HCT116 (cell line): ENCODE measurements around the gene ABHD2. TPM values are rescaled to one million over a fixed set of nuclear protein-coding genes. Genes with fewer than 3 reads are reported as not detected.

ENCODE experiments used
- ATAC-seq: fragments of 200-7000 bp; cut with Tn5 transposase; 2 replicates; pipeline ENCODE4 v1.9.1; 2020; ENCODE audit warnings: mild to moderate bottlenecking, moderate library complexity
- BruUV-seq: library from RNA; stranded (reverse); fragments of 400-500 nt; replicated peaks from 2 replicates; lab custom pipeline; 2021; lab: Mats Ljungman, UMichigan
- CTCF ChIA-PET: fragments of 300-600 bp; sonication (Branson Sonifier 250); formaldehyde crosslinking; loops from one replicate; lab custom pipeline; 2021; ENCODE audit warnings: antibody characterized with exemption; lab: Charles Lee
- POLR2A ChIA-PET: fragments of 300-600, 350-600 bp; sonication (Branson Sonifier 250); formaldehyde crosslinking; loops from one replicate; lab custom pipeline; 2021; ENCODE audit warnings: antibody characterized with exemption; lab: Charles Lee
- RAD21 ChIA-PET, 2 experiments: fragments of 300-600 bp; sonication (Branson Sonifier 250); formaldehyde crosslinking; loops; one replicate each; lab custom pipeline; 2023; ENCODE audit warnings: low total read pairs in 2 of 2; ENCODE audit not compliant: uncharacterized antibody in 2 of 2, unreplicated experiment in 2 of 2, low non-redundant PET in 1 of 2; lab: Charles Lee
- DNase-seq: peaks from one replicate; pipeline ENCODE4 v3.0.0-alpha.2; 2010; ENCODE audit warnings: low read depth, low spot score
- H2AFZ ChIP-seq: fragments of 200-600 bp; shearing (Covaris generic), sonication (generic); 2 replicates; pipeline ENCODE4 v1.6.1; 2017; ENCODE audit warnings: low read depth, mixed run types, mixed read lengths, antibody characterized with exemption, low read length; ENCODE audit not compliant: poor library complexity, severe bottlenecking
- H3K27ac ChIP-seq: 2 replicates; pipeline ENCODE4 v1.5.1; 2012; ENCODE audit warnings: low read depth, low read length
- H3K27me3 ChIP-seq: fragments of 200-600 bp; sonication (generic); 2 replicates; pipeline ENCODE4 v1.6.1; 2016; ENCODE audit warnings: mixed run types, low read length, mixed read lengths; ENCODE audit not compliant: insufficient read depth
- H3K36me3 ChIP-seq, 2 experiments: fragments of 200-500 bp in 1 of 2; fragments of 200-600 bp in 1 of 2; sonication (Bioruptor generic) in 1 of 2; sonication (generic) in 1 of 2; 2 replicates each; pipeline versions ENCODE4 v1.5.1 to v1.6.1; 2014 to 2016; ENCODE audit warnings: low read length in 2 of 2, inconsistent platforms in 1 of 2, mixed read lengths in 1 of 2, mixed run types in 1 of 2; ENCODE audit not compliant: insufficient read depth in 2 of 2, control insufficient read depth in 1 of 2
- H3K4me1 ChIP-seq, 2 experiments: fragments of 200-600 bp in 1 of 2; sonication (generic) in 1 of 2; 2 replicates each; pipeline versions ENCODE4 v1.5.1 to v1.6.1; 2012 to 2017; ENCODE audit warnings: low read length in 2 of 2, inconsistent platforms in 1 of 2, mild to moderate bottlenecking in 1 of 2, mixed read lengths in 1 of 2, mixed run types in 1 of 2, moderate library complexity in 1 of 2; ENCODE audit not compliant: insufficient read depth in 2 of 2, control insufficient read depth in 1 of 2
- H3K4me2 ChIP-seq: fragments of 200-600 bp; sonication (generic); 2 replicates; pipeline ENCODE4 v1.6.1; 2017; ENCODE audit warnings: mixed run types, low read length, mixed read lengths
- H3K4me3 ChIP-seq, 2 experiments: fragments of 200-600 bp in 1 of 2; sonication (generic) in 1 of 2; replicated peaks in 1 of 2; 2 replicates each; pipeline ENCODE4 v1.5.1; 2011 to 2016; ENCODE audit warnings: low read length in 2 of 2, control low read depth in 1 of 2, low read depth in 1 of 2, mild to moderate bottlenecking in 1 of 2, mixed read lengths in 1 of 2, mixed run types in 1 of 2
- H3K79me2 ChIP-seq: fragments of 200-600 bp; sonication (generic); 2 replicates; pipeline ENCODE4 v1.6.1; 2017; ENCODE audit warnings: mild to moderate bottlenecking, mixed run types, low read length, moderate library complexity, mixed read lengths; ENCODE audit not compliant: insufficient read depth
- H3K9ac ChIP-seq: fragments of 200-600 bp; sonication (generic); 2 replicates; pipeline ENCODE4 v1.6.1; 2016; ENCODE audit warnings: low read length, mixed read lengths
- H3K9me2 ChIP-seq: fragments of 200-600 bp; sonication (generic), shearing (Covaris generic); 2 replicates; pipeline ENCODE4 v1.6.1; 2017; ENCODE audit warnings: mixed run types, mild to moderate bottlenecking, moderate library complexity; ENCODE audit not compliant: insufficient read depth
- H3K9me3 ChIP-seq, 2 experiments: fragments of 200-500 bp in 1 of 2; fragments of 200-600 bp in 1 of 2; sonication (Bioruptor generic) in 1 of 2; sonication (generic) in 1 of 2; 2 replicates each; pipeline ENCODE4 v1.6.1; 2014 to 2017; ENCODE audit warnings: low read length in 2 of 2, mixed read lengths in 2 of 2, inconsistent platforms in 1 of 2, low read depth in 1 of 2, mild to moderate bottlenecking in 1 of 2, mixed run types in 1 of 2, moderate library complexity in 1 of 2; ENCODE audit not compliant: control insufficient read depth in 1 of 2, insufficient read depth in 1 of 2
- H4K20me1 ChIP-seq: fragments of 200-600 bp; sonication (generic), shearing (Covaris generic); 2 replicates; pipeline ENCODE4 v1.6.1; 2017; ENCODE audit warnings: mixed run types, mild to moderate bottlenecking, moderate library complexity; ENCODE audit not compliant: insufficient read depth
- ATF3 ChIP-seq: IDR thresholded peaks from 2 replicates; pipeline ENCODE4 v1.6.1; 2012
- CBX3 ChIP-seq: IDR thresholded peaks from 2 replicates; pipeline ENCODE4 v1.6.1; 2012; ENCODE audit warnings: low read depth
- CTCF ChIP-seq, 3 experiments: fragments of 200-600 bp in 1 of 3; sonication (generic) in 1 of 3; IDR thresholded peaks in 2 of 3; conservative IDR thresholded peaks in 1 of 3; 2 replicates each; pipeline ENCODE4 v1.5.1; 2012 to 2017; ENCODE audit warnings: low read depth in 2 of 3, low read length in 2 of 3, antibody characterized with exemption in 1 of 3, borderline replicate concordance in 1 of 3, control low read depth in 1 of 3, mild to moderate bottlenecking in 1 of 3, mixed read lengths in 1 of 3, mixed run types in 1 of 3, moderate library complexity in 1 of 3; ENCODE audit not compliant: insufficient read depth in 1 of 3
- EGR1 ChIP-seq: IDR thresholded peaks from 2 replicates; pipeline ENCODE4 v1.6.1; 2012; ENCODE audit warnings: low read depth
- EZH2 ChIP-seq: fragments of 200-600 bp; sonication (generic); IDR thresholded peaks from 2 replicates; pipeline ENCODE4 v1.6.1; 2017; ENCODE audit warnings: antibody characterized with exemption, mixed run types
- EZH2phosphoT487 ChIP-seq: fragments of 200-600 bp; IDR thresholded peaks from 2 replicates; pipeline ENCODE4 v1.6.1; 2018; ENCODE audit warnings: antibody characterized with exemption, borderline replicate concordance
- FOSL1 ChIP-seq: IDR thresholded peaks from 2 replicates; pipeline ENCODE4 v1.6.1; 2012; ENCODE audit warnings: low read depth
- JUND ChIP-seq: IDR thresholded peaks from 2 replicates; pipeline ENCODE4 v1.6.1; 2012
- MAX ChIP-seq: IDR thresholded peaks from 2 replicates; pipeline ENCODE4 v1.6.1; 2012
- POLR2A ChIP-seq: IDR thresholded peaks from 2 replicates; pipeline ENCODE4 v1.7.0; 2011; ENCODE audit warnings: borderline replicate concordance; ENCODE audit not compliant: insufficient read depth, insufficient read length; ENCODE audit errors: extremely low read depth
- POLR2AphosphoS5 ChIP-seq: IDR thresholded peaks from 2 replicates; pipeline ENCODE4 v1.6.1; 2011; ENCODE audit warnings: mild to moderate bottlenecking, low read depth, low read length, moderate library complexity
- RAD21 ChIP-seq: IDR thresholded peaks from 2 replicates; pipeline ENCODE4 v1.6.1; 2012; ENCODE audit warnings: low read depth, mild to moderate bottlenecking
- SIN3A ChIP-seq: IDR thresholded peaks from 2 replicates; pipeline ENCODE4 v1.6.1; 2012; ENCODE audit warnings: low read depth
- SP1 ChIP-seq: IDR thresholded peaks from 2 replicates; pipeline ENCODE4 v1.6.1; 2012; ENCODE audit warnings: low read depth
- SRF ChIP-seq: IDR thresholded peaks from 2 replicates; pipeline ENCODE4 v1.6.1; 2012; ENCODE audit warnings: low read depth
- TCF7L2 ChIP-seq: IDR thresholded peaks from 2 replicates; pipeline ENCODE4 v1.7.0; 2011; ENCODE audit warnings: borderline replicate concordance, inconsistent platforms; ENCODE audit not compliant: insufficient read depth, insufficient read length; ENCODE audit errors: extremely low read depth
- YY1 ChIP-seq: IDR thresholded peaks from 2 replicates; pipeline ENCODE4 v1.6.1; 2011; ENCODE audit warnings: low read length, low read depth, moderate library complexity, mild to moderate bottlenecking; ENCODE audit not compliant: insufficient replicate concordance; ENCODE audit errors: extremely low read depth
- ZBTB33 ChIP-seq: IDR thresholded peaks from 2 replicates; pipeline ENCODE4 v1.6.1; 2011; ENCODE audit warnings: mild to moderate bottlenecking, low read length, moderate library complexity; ENCODE audit not compliant: insufficient replicate concordance; ENCODE audit errors: extremely low read depth
- ZFX ChIP-seq: fragments of 450-650 bp; IDR thresholded peaks from 2 replicates; pipeline ENCODE4 v1.6.1; 2017
- ZNF274 ChIP-seq: fragments of 200-500 bp; sonication (Bioruptor generic); IDR thresholded peaks from 2 replicates; pipeline ENCODE4 v1.6.1; 2014; ENCODE audit warnings: mild to moderate bottlenecking, low read depth, low read length, inconsistent platforms
- intact Hi-C: fragments of 100-400 bp; cut with micrococcal nuclease; formaldehyde crosslinking; loops from 2 replicates; pipeline ENCODE4 v1.10.0; 2022
- total RNA-seq: library from RNA; stranded (reverse); gene quantifications from one replicate; pipeline ENCODE4 v1.2.1, GENCODE V29; 2021; ENCODE audit not compliant: unreplicated experiment

ABHD2 gene
- total RNA-seq, 1 experiment from 2014 or later = 40.8 TPM

- ATAC-seq = no peak
- no peak overlapping the region for H3K4me2 ChIP-seq
- no TSS peak for BruUV-seq
- intact Hi-C loops = no loop called here
- H3K27me3 ChIP-seq = no peaks in the 10 kb centered on the region
- TF ChIP-seq ZNF274 (no peak), CBX3 (no peak), FOSL1 (no peak), POLR2AphosphoS5 (no peak), EZH2 (no peak), EGR1 (no peak), EZH2phosphoT487 (no peak), ATF3 (no peak), RAD21 (no peak), MAX (no peak), ZBTB33 (no peak), POLR2A (no peak), SIN3A (no peak), CTCF (IDR thresholded peaks at IDR 0.05 in 2 of 3, conservative IDR thresholded peaks at IDR 0.05 in 1 of 3; ENCODE audit: borderline replicate concordance in 1 of 3, insufficient read depth in 1 of 3, low read depth in 2 of 3, low read length in 2 of 3) (no peak), SP1 (no peak), JUND (no peak), YY1 (no peak), ZFX (no peak), TCF7L2 (no peak), SRF (no peak)
- H3K4me3 ChIP-seq = no peak overlapping the region
- no peaks in the 10 kb centered on the region for H3K79me2 ChIP-seq
- no peak for DNase-seq
- RAD21 ChIA-PET = no interaction called here
- CTCF ChIA-PET = interaction anchor here (1.9 kb wide), 1 partner anchor 10 kb away, joined by 11 read pairs; no protein-coding TSS in a partner anchor
- H3K9me3 ChIP-seq = no peaks in the 10 kb centered on the region
- peaks cover 0 to 8% of the 10 kb centered on the region in 2 experiments; a peak in 2 of 4 replicates for H3K4me1 ChIP-seq
- no peaks in the 10 kb centered on the region for H3K9me2 ChIP-seq
- no peak overlapping the region for H3K9ac ChIP-seq
- H4K20me1 ChIP-seq = no peaks in the 10 kb centered on the region
- H3K27ac ChIP-seq = no peak overlapping the region
- no peak overlapping the region for H2AFZ ChIP-seq
- POLR2A ChIA-PET = no interaction called here
- H3K36me3 ChIP-seq = no peaks in the 10 kb centered on the region
Observed at GRCh38 chr15:89217031-89217430, 128.8 kb downstream of the ABHD2 start.
